Adrenal gland (tissue), 12 donors: ENCODE results near the gene SPIRE1. TPM values are rescaled to one million over a fixed set of nuclear protein-coding genes. Genes with fewer than 3 reads are reported as not detected.
"Not testable (repeated sequence)": the region's sequence is repeated elsewhere in the genome, so short reads cannot be mapped to it uniquely, and the experiment has no call there.

Experiments used
- DNase-seq, 7 donors: peaks; one replicate each; pipeline ENCODE4 v3.0.0-alpha.2; 2019 to 2020
- H3K27ac ChIP-seq, 5 donors: fragments of 200-600 bp; sonication (generic) in 4 of 5; 1 replicate in 3 of 5; 2 replicates in 2 of 5; pipeline versions ENCODE4 v1.5.1 to v1.8.0; 2016 to 2020; ENCODE audit warnings: mild to moderate bottlenecking in 1 of 5
- H3K27me3 ChIP-seq: fragments of 200-600 bp; 2 replicates; pipeline ENCODE4 v1.8.0; 2021
- H3K36me3 ChIP-seq, 2 donors: fragments of 200-600 bp; replicated peaks in 1 of 2; 1 replicate in 1 of 2; 2 replicates in 1 of 2; pipeline versions ENCODE4 v1.5.1 to v1.8.0; 2018 to 2022
- H3K4me1 ChIP-seq, 2 donors: fragments of 200-600 bp; replicated peaks in 1 of 2; 1 replicate in 1 of 2; 2 replicates in 1 of 2; pipeline versions ENCODE4 v1.5.1 to v1.8.0; 2018 to 2021
- H3K4me3 ChIP-seq, 4 donors: fragments of 200-600 bp; sonication (generic) in 3 of 4; one replicate each; pipeline ENCODE4 v1.5.1; 2016 to 2018
- H3K9me3 ChIP-seq, 3 donors: fragments of 200-600 bp; sonication (generic) in 1 of 3; replicated peaks in 1 of 3; 1 replicate in 2 of 3; 2 replicates in 1 of 3; pipeline versions ENCODE4 v1.5.1 to v1.8.0; 2016 to 2021
- POLR2A ChIP-seq, 2 donors: fragments of 450-650 bp; IDR thresholded peaks; one replicate each; pipeline ENCODE4 v1.6.1; 2017; ENCODE audit warnings: antibody characterized with exemption in 2 of 2, mild to moderate bottlenecking in 2 of 2, moderate library complexity in 1 of 2
- WGBS, 4 donors: extraction: QIAGEN DNeasy Blood & Tissue Kit in 2 of 4; methylation state at CpG; one replicate each; pipeline versions ENCODE4 v1.1.5 to v1.1.7; 2013 to 2017; 5-methylcytosine and 5-hydroxymethylcytosine counted together
- intact Hi-C, 2 donors: fragments of 100-400 bp; cut with DNase I; formaldehyde crosslinking; loops; one replicate each; pipeline versions ENCODE4 v1.14.1 to v1.15.0; 2022 to 2023
- polyA plus RNA-seq, 3 donors: library from polyadenylated mRNA; stranded (reverse); fragments of 200-250 nt in 2 of 3; fragments of 350-450 nt in 1 of 3; fragmentation: Illumina TruSeq in 1 of 3; extraction: RNeasy Lipid Tissue Mini Kit (QIAGEN cat#74804) in 1 of 3; gene quantifications; one replicate each; pipeline ENCODE4 v1.2.3, GENCODE V29; 2013 to 2014
- total RNA-seq, 9 donors: library from RNA; depleted of rRNA in 4 of 9; stranded (reverse); fragments of >200 nt in 4 of 9; fragments of 120-200 nt in 1 of 9; fragmentation: NEBNext Ultra II Directional in 1 of 9; extraction: Animal tissue kit (Norgen Biotek cat#: 25700) in 1 of 9; gene quantifications; one replicate each; pipeline versions ENCODE4 v1.1.0 to v1.2.4, GENCODE V29; 2013 to 2023
- TF ChIP-seq, protein P1 (sequence below), 6 experiments: fragments of 450-650 bp in 4 of 6; fragments of 200-600 bp in 2 of 6; sonication (generic) in 1 of 6; IDR thresholded peaks; 1 replicate in 5 of 6; 2 replicates in 1 of 6; pipeline versions ENCODE4 v1.5.1 to v1.8.0; 2016 to 2021; ENCODE audit warnings: antibody characterized with exemption in 6 of 6, mild to moderate bottlenecking in 2 of 6, moderate library complexity in 1 of 6
- donor health status: healthy with polysubstance abuse.
- donor health status: Bipolar disorder and iron deficiency.
- donor health status: DM: yes; HTN: yes; CAD: no.
- donor health status: DM: no; HTN: no; CAD: no.
- donor health status: DM: no; HTN: no; CAD: no.
- donor health status: DM: yes; HTN: yes; CAD: no.

SPIRE1 gene
- total and polyA plus RNA-seq, 12 donors = 11.7 to 74.0 (median 45.6) TPM

DNA sequence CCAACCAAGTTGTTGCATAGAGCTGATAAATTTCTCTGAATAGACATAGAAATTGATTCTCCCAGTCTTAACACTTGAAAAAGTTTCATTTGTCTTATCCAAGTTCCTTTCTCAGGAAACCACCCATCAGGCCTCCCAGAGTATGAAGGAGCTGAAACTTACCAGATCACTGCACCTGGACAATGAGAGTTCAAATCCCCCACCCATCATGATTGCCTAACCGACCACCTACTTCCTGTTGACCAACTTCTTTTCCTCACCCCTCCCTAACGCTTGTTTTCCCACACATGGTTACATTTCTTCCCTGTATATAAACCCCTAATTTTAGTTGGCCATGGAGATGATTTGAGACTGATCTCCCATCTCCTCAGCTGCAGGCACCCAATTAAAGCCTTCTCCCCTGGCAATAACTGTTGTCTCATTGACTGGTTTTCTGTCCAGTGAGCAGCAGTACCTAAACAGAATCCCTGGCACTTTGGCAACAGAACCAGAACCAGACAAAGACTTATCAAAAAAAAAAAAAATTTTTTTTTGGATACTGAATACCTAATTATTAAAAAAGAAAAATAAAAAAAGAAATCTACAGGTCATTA, 103.0 kb downstream of the SPIRE1 start:
- Histone ChIP-seq H3K27me3 (no peaks in the 10 kb centered on the region), H3K36me3 (no peaks in the 10 kb centered on the region), H3K9me3 (no peaks in the 10 kb centered on the region), H3K4me1 (peaks cover 12 to 19% of the 10 kb centered on the region in 2 donors), H3K4me3 (no peak overlapping the region), H3K27ac (no peak overlapping the region)
- TF ChIP-seq, protein P1, sequence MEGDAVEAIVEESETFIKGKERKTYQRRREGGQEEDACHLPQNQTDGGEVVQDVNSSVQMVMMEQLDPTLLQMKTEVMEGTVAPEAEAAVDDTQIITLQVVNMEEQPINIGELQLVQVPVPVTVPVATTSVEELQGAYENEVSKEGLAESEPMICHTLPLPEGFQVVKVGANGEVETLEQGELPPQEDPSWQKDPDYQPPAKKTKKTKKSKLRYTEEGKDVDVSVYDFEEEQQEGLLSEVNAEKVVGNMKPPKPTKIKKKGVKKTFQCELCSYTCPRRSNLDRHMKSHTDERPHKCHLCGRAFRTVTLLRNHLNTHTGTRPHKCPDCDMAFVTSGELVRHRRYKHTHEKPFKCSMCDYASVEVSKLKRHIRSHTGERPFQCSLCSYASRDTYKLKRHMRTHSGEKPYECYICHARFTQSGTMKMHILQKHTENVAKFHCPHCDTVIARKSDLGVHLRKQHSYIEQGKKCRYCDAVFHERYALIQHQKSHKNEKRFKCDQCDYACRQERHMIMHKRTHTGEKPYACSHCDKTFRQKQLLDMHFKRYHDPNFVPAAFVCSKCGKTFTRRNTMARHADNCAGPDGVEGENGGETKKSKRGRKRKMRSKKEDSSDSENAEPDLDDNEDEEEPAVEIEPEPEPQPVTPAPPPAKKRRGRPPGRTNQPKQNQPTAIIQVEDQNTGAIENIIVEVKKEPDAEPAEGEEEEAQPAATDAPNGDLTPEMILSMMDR (IDR thresholded peaks at IDR 0.05) = no peak
- no peak for TF ChIP-seq POLR2A (IDR thresholded peaks at IDR 0.05)
- WGBS, 4 donors = 82 to 91% (median 88%) methylated on average over 2 of the region's 2 CpGs
- DNase-seq = no peak
- intact Hi-C loops = no loop called here

DNA sequence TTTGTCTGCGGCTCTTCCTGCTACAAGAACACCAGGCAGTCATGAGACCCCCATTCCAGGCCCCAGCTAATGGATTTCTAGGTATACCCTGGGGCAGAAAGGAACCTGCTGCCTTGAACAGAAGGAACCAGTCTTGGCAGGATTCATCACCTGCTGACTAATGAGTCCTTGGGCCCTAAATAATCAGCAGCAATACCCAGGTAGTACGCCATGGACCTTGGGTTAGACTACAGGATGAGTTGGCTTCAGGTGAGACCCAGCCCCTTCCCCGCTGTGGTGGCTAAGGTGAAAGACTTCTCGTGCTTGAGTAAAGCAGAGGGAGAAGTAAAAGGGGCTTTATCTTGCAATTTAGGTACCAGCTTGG, 105.0 kb downstream of the SPIRE1 start:
- WGBS, 4 donors = 79 to 91% (median 86%) methylated on average over 3 to 4 of the region's 4 CpGs
- no peak for DNase-seq
- Histone ChIP-seq H3K4me1 (peaks cover 12 to 19% of the 10 kb centered on the region in 2 donors), H3K27ac (peak overlapping the region in 1 of 5 donors; percentile 6), H3K9me3 (no peaks in the 10 kb centered on the region), H3K27me3 (no peaks in the 10 kb centered on the region), H3K4me3 (no peak overlapping the region), H3K36me3 (no peaks in the 10 kb centered on the region)
- intact Hi-C loops = no loop called here
- TF ChIP-seq, protein P1 (IDR thresholded peaks at IDR 0.05) = no peak
- no peak for TF ChIP-seq POLR2A (IDR thresholded peaks at IDR 0.05)

DNA sequence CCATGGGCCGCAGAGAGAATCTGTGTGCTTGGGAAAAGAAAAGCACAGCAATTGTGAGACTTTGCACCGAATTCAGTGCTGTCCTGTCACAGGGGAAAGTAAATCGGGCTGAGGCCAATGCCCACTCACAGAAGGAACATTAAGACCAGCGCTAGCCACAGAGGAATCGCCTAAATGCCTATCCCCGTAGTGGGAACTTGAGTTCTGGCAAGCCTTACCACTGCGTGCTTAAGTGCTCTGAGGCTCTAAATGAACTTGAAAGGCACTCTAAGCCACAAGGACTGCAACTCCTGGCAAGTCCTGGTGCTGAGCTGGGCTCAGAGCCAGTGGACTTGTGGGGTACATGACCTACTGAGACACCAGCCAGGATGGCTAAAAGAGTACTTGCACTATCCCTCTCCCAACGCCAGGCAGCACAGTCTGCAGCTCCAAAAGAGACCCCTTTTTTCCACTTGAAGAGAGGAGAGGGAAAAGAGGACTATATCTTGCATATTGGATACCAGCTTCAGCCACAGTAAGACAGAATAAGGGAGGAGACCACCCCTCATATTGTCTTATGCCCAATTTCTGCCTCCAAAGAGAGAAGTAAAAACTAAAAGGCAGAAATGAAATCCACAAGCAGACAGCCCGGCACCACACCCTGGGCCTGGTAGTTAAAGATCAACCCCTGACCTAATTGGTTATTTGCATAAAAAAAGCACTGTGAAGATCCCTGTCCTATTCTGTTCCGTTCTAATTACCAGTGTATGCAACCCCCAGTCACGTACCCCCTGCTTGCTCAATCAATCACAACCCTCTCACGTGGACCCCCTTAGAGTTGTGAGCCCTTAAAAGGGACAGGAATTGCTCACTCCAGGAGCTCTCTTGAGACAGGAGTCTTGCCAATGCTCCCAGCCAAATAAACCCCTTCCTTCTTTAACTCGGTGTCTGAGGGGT, 105.7 kb downstream of the SPIRE1 start:
- H3K36me3 ChIP-seq, H3K4me3 ChIP-seq, H3K27me3 ChIP-seq, H3K9me3 ChIP-seq, intact Hi-C loops: not testable (repeated sequence)
- DNase-seq = peak; percentile 55 to 92 (median 85)
- 64 to 75% (median 72%) methylated on average over 12 to 13 of the region's 13 CpGs for WGBS, 4 donors
- peak in 1 of 2 donors; percentile 24 for TF ChIP-seq POLR2A (IDR thresholded peaks at IDR 0.05)
- TF ChIP-seq, protein P1 (IDR thresholded peaks at IDR 0.05) = peak in 3 of 6 experiments; percentile 13 to 35 (median 32)
- Histone ChIP-seq H3K27ac (peak overlapping the region in 2 of 5 donors; percentile 6 to 48), H3K4me1 (peaks cover 12 to 19% of the 10 kb centered on the region in 2 donors)

DNA sequence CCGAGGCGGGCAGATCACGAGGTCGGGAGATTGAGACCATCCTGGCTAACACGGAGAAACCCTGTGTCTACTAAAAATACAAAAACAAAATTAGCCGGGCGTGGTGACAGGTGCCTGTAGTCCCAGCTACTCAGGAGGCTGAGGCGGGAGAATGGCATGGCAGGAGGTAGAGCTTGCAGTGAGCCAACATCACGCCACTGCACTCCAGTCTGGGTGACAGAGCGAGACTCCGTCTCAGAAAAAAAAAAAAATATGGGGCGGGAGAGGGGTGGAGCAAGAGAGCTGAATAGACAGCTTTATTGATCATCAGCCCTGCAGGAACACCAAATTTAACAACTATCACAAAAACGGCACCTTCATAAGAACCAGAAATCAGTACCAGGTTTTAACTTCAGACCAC, 106.4 kb downstream of the SPIRE1 start:
- H3K27me3 ChIP-seq, H3K9me3 ChIP-seq, DNase-seq, intact Hi-C loops, H3K36me3 ChIP-seq, H3K4me3 ChIP-seq: not testable (repeated sequence)
- H3K4me1 ChIP-seq = peaks cover 12 to 19% of the 10 kb centered on the region in 2 donors
- WGBS, 4 donors = 88 to 93% (median 90%) methylated on average over 13 of the region's 13 CpGs
- H3K27ac ChIP-seq = peak overlapping the region in 1 of 5 donors; percentile 48
